Left hindlimb (tissue), 1 donor: ENCODE measurements around the gene TMED10.

ENCODE experiments used
- DNase-seq: peaks from one replicate; pipeline ENCODE4 v3.0.0-alpha.2; 2018

Gene TMED10

GRCh38 chr14:75126121-75126544 is 50.3 kb downstream of the TMED10 start:
- no peak for DNase-seq

- no peak for DNase-seq
Measured at GRCh38 chr14:75125617-75126016, 50.8 kb downstream of the TMED10 start.

GRCh38 chr14:75123991-75124390 is 52.4 kb downstream of the TMED10 start:
- DNase-seq, result no peak

GRCh38 chr14:75121552-75121951 is 54.9 kb downstream of the TMED10 start:
- no peak for DNase-seq

- DNase-seq, result no peak
Measured at GRCh38 chr14:75120541-75121291, 55.7 kb downstream of the TMED10 start.

- DNase-seq, result no peak
Measured at GRCh38 chr14:75119056-75119455, 57.4 kb downstream of the TMED10 start.

- no peak for DNase-seq
Measured at GRCh38 chr14:75113932-75114539, 62.4 kb downstream of the TMED10 start.

- no peak for DNase-seq
Measured at GRCh38 chr14:75109877-75110276, 66.5 kb downstream of the TMED10 start.

- no peak for DNase-seq
Measured at GRCh38 chr14:75107186-75107585, 69.2 kb downstream of the TMED10 start.

- no peak for DNase-seq
Measured at GRCh38 chr14:75101491-75101890, 74.9 kb downstream of the TMED10 start.

GRCh38 chr14:75098682-75099081 is 77.7 kb downstream of the TMED10 start:
- DNase-seq, result no peak

- DNase-seq, result no peak
Measured at GRCh38 chr14:75098212-75098611, 78.2 kb downstream of the TMED10 start.

- DNase-seq, result no peak
Measured at GRCh38 chr14:75096959-75097358, 79.5 kb downstream of the TMED10 start.

- no peak for DNase-seq
Measured at GRCh38 chr14:75095690-75096089, 80.7 kb downstream of the TMED10 start.

GRCh38 chr14:75094896-75095295 is 81.5 kb downstream of the TMED10 start:
- no peak for DNase-seq

GRCh38 chr14:75092698-75093097 is 83.7 kb downstream of the TMED10 start:
- DNase-seq, result no peak

GRCh38 chr14:75091251-75091650 is 85.2 kb downstream of the TMED10 start:
- DNase-seq, result no peak

- no peak for DNase-seq
Measured at GRCh38 chr14:75090353-75090752, 86.1 kb downstream of the TMED10 start.

GRCh38 chr14:75088566-75089373 is 87.6 kb downstream of the TMED10 start:
- peak; percentile 38 for DNase-seq

GRCh38 chr14:75088153-75088552 is 88.3 kb downstream of the TMED10 start:
- no peak for DNase-seq

- no peak for DNase-seq
Measured at GRCh38 chr14:75084513-75084912, 91.9 kb downstream of the TMED10 start.

GRCh38 chr14:75083271-75083670 is 93.1 kb downstream of the TMED10 start:
- no peak for DNase-seq

GRCh38 chr14:75081660-75082229 is 94.7 kb downstream of the TMED10 start:
- no peak for DNase-seq
